NK-92 (cell line): ENCODE results near the gene ATP6V1B1.

Source experiments
- DNase-seq: peaks from one replicate; lab custom pipeline; 2025; ENCODE audit not compliant: unreplicated experiment; lab: John Stamatoyannopoulos, UW

The ATP6V1B1 gene

GRCh38 chr2:70935468-70936164 is at the start of gene ATP6V1B1:
Gene ATP6V1B1 (plus strand): TSS chr2:70935900. CDS start chr2:70935955, 55 bp downstream.
- no peak for DNase-seq

- DNase-seq, result no peak
Observed at GRCh38 chr2:70886541-70886987, 49.1 kb upstream of the ATP6V1B1 start.

- DNase-seq, result no peak
Observed at GRCh38 chr2:70887208-70887549, 48.5 kb upstream of the ATP6V1B1 start.

- no peak for DNase-seq
Observed at GRCh38 chr2:70887550-70888246, 48.0 kb upstream of the ATP6V1B1 start.

- no peak for DNase-seq
Observed at GRCh38 chr2:70888366-70888922, 47.3 kb upstream of the ATP6V1B1 start.

- DNase-seq, result no peak
Observed at GRCh38 chr2:70888923-70889715, 46.6 kb upstream of the ATP6V1B1 start.

GRCh38 chr2:70889716-70890037 is 46.0 kb upstream of the ATP6V1B1 start:
- DNase-seq, result no peak

GRCh38 chr2:70890469-70891065 is 45.1 kb upstream of the ATP6V1B1 start:
- no peak for DNase-seq

GRCh38 chr2:70891572-70892357 is 43.9 kb upstream of the ATP6V1B1 start:
- no peak for DNase-seq

GRCh38 chr2:70892750-70893149 is 43.0 kb upstream of the ATP6V1B1 start:
- DNase-seq, result no peak

GRCh38 chr2:70893186-70893585 is 42.5 kb upstream of the ATP6V1B1 start:
- no peak for DNase-seq

- no peak for DNase-seq
Observed at GRCh38 chr2:70894765-70895164, 40.9 kb upstream of the ATP6V1B1 start.

GRCh38 chr2:70895249-70895648 is 40.5 kb upstream of the ATP6V1B1 start:
- DNase-seq, result no peak

GRCh38 chr2:70895998-70896764 is 39.5 kb upstream of the ATP6V1B1 start:
- no peak for DNase-seq

GRCh38 chr2:70896765-70897202 is 38.9 kb upstream of the ATP6V1B1 start:
- no peak for DNase-seq

- no peak for DNase-seq
Observed at GRCh38 chr2:70897203-70897976, 38.3 kb upstream of the ATP6V1B1 start.

GRCh38 chr2:70897977-70898226 is 37.8 kb upstream of the ATP6V1B1 start:
- DNase-seq, result no peak

- no peak for DNase-seq
Observed at GRCh38 chr2:70898363-70899240, 37.1 kb upstream of the ATP6V1B1 start.
